ENCODE results near the gene SLC2A11.

Gene SLC2A11

DNA sequence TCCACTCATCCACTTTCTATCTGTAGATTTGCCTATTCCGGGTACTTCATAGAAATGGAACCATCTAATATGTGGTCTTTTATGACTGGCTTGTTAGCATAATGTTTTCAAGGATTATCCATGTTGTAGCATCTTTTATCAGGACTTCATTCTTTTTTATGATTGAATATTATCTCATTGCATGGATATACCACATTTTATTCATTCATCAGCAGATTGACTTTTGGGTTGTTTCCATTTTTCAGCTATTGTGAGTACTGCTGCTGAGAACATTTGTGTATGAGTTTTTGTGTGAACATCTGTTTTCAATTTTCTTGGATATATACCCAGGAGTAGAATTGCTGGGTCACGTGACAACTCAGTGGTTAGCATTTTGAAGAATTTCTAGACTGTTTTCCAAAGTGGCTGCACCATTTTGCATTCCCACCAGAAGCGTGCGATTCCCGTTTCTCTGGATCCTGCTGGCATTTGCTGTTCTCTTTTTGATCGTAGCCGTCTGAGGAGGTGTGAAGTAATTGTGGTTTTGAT is 27.8 kb upstream of the SLC2A11 start:
- TF ChIP-seq, protein P1, sequence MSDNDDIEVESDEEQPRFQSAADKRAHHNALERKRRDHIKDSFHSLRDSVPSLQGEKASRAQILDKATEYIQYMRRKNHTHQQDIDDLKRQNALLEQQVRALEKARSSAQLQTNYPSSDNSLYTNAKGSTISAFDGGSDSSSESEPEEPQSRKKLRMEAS (IDR thresholded peaks at IDR 0.05) = no peak
- TF ChIP-seq EP300 (IDR thresholded peaks at IDR 0.05; ENCODE audit: borderline replicate concordance) = no peak
- TF ChIP-seq TAF1 (IDR thresholded peaks at IDR 0.05; ENCODE audit: low read depth) = no peak
- no peak for TF ChIP-seq EGR1 (IDR thresholded peaks at IDR 0.05)
- no peak for TF ChIP-seq CEBPB (IDR thresholded peaks at IDR 0.05)
- no peak for TF ChIP-seq CREB1 (IDR thresholded peaks at IDR 0.05; ENCODE audit: low read depth)
- TF ChIP-seq, protein P2, sequence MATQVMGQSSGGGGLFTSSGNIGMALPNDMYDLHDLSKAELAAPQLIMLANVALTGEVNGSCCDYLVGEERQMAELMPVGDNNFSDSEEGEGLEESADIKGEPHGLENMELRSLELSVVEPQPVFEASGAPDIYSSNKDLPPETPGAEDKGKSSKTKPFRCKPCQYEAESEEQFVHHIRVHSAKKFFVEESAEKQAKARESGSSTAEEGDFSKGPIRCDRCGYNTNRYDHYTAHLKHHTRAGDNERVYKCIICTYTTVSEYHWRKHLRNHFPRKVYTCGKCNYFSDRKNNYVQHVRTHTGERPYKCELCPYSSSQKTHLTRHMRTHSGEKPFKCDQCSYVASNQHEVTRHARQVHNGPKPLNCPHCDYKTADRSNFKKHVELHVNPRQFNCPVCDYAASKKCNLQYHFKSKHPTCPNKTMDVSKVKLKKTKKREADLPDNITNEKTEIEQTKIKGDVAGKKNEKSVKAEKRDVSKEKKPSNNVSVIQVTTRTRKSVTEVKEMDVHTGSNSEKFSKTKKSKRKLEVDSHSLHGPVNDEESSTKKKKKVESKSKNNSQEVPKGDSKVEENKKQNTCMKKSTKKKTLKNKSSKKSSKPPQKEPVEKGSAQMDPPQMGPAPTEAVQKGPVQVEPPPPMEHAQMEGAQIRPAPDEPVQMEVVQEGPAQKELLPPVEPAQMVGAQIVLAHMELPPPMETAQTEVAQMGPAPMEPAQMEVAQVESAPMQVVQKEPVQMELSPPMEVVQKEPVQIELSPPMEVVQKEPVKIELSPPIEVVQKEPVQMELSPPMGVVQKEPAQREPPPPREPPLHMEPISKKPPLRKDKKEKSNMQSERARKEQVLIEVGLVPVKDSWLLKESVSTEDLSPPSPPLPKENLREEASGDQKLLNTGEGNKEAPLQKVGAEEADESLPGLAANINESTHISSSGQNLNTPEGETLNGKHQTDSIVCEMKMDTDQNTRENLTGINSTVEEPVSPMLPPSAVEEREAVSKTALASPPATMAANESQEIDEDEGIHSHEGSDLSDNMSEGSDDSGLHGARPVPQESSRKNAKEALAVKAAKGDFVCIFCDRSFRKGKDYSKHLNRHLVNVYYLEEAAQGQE (IDR thresholded peaks at IDR 0.05; ENCODE audit: low read depth) = no peak
- TF ChIP-seq, protein P3, sequence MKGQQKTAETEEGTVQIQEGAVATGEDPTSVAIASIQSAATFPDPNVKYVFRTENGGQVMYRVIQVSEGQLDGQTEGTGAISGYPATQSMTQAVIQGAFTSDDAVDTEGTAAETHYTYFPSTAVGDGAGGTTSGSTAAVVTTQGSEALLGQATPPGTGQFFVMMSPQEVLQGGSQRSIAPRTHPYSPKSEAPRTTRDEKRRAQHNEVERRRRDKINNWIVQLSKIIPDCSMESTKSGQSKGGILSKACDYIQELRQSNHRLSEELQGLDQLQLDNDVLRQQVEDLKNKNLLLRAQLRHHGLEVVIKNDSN (IDR thresholded peaks at IDR 0.05) = no peak
- TF ChIP-seq TCF12 (IDR thresholded peaks at IDR 0.05; ENCODE audit: low read depth) = no peak
- no peak for TF ChIP-seq TEAD4 (IDR thresholded peaks at IDR 0.05)

DNA sequence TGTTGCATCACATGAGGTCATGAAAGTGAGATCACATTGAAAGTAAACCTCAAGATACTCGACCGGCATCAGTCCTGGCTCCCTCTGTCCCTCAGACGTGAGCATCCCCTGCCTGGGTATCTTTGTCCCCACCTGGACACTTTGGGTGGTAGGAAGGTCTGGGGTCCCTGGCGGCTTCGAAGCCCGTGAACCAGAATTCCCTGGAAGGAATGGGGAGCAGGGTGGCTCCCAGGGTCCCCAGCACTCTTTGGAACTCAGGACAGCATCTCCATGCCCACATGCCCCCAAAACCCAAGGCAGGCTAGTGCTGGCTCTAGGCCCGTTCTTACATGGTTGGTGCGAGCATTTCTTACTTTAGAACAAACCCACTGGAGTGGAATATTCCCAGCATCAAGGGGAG is 26.4 kb upstream of the SLC2A11 start:
- no peak for TF ChIP-seq CREB1 (IDR thresholded peaks at IDR 0.05; ENCODE audit: low read depth)

DNA sequence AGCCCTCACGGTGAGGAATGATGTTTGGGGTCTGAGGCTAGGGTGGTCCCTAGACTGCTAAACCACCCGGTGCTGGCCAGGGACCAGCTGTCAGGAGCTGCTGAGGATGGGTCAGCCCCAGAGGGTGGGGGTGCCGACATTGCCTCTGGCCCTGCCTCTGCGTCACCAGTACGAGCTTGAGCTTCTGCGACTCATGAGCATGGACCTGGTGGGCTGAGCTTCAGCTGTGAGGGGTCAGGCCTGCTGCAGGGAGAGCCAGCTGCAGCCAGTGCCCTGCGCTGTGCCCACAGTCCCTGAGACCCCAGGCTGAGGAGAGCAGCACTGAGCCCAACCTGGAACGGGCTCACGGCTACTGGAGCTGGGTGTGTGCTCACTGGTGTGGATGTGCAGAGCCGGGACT is 25.9 kb upstream of the SLC2A11 start:
- TF ChIP-seq EGR1 (IDR thresholded peaks at IDR 0.05) = no peak

DNA sequence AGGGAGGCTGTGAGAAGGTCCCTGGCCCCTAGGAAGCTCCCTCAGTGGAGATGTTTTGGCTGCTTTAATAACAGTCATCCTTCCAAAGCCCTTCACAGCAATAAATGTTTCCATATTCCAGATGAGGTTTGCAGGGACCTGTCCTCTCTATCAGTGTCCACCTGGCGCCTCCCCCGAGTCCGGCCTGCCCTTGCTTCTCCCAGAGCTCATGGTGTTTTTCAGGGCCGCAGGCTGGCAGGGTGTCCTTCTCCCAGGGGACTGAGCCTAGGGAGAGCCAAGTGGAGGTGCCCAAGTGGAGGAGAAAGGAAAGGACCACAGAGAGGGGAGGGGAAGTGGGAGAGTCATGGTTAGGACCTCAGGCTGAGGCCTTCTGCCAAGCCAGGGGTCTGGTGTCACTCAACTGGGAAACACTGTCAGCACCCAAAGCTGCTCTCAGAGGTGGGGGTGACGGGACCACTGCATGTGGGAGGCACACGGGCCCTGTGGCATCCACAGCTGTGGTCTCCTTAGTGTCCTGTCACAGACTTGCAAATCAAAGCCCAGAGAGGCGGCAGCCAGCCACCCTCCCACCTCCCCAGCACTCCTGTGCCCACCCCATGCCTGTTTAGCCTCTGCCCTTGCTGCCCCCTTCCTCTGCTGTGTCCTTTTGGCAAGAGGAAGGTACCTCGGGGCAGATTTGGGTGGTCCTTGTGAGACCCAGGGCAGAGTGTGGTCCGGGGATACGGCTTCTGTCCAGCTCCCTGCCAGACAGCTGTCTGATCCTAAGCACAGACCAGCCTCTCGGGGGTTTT is 25.3 kb upstream of the SLC2A11 start:
- no peak for TF ChIP-seq NFIC (IDR thresholded peaks at IDR 0.05)
- TF ChIP-seq, protein P1 (IDR thresholded peaks at IDR 0.05) = no peak
- TF ChIP-seq TEAD4 (IDR thresholded peaks at IDR 0.05) = no peak
- TF ChIP-seq CREB1 (IDR thresholded peaks at IDR 0.05; ENCODE audit: low read depth) = no peak
- TF ChIP-seq CEBPB (IDR thresholded peaks at IDR 0.05) = no peak
- TF ChIP-seq RAD21 (IDR thresholded peaks at IDR 0.05; ENCODE audit: low read depth) = no peak
- TF ChIP-seq EGR1 (IDR thresholded peaks at IDR 0.05) = no peak
- TF ChIP-seq TCF12 (IDR thresholded peaks at IDR 0.05; ENCODE audit: low read depth) = no peak
- TF ChIP-seq EP300 (IDR thresholded peaks at IDR 0.05; ENCODE audit: borderline replicate concordance) = no peak
- TF ChIP-seq ZBTB7A (IDR thresholded peaks at IDR 0.05; ENCODE audit: low read depth) = no peak
- TF ChIP-seq, protein P2 (IDR thresholded peaks at IDR 0.05; ENCODE audit: low read depth) = no peak
- TF ChIP-seq, protein P3 (IDR thresholded peaks at IDR 0.05) = no peak
- no peak for TF ChIP-seq FOXM1 (IDR thresholded peaks at IDR 0.05; ENCODE audit: borderline replicate concordance, low read depth)
- no peak for TF ChIP-seq TAF1 (IDR thresholded peaks at IDR 0.05; ENCODE audit: low read depth)
- TF ChIP-seq YY1 (IDR thresholded peaks at IDR 0.05; ENCODE audit: low read depth) = no peak

DNA sequence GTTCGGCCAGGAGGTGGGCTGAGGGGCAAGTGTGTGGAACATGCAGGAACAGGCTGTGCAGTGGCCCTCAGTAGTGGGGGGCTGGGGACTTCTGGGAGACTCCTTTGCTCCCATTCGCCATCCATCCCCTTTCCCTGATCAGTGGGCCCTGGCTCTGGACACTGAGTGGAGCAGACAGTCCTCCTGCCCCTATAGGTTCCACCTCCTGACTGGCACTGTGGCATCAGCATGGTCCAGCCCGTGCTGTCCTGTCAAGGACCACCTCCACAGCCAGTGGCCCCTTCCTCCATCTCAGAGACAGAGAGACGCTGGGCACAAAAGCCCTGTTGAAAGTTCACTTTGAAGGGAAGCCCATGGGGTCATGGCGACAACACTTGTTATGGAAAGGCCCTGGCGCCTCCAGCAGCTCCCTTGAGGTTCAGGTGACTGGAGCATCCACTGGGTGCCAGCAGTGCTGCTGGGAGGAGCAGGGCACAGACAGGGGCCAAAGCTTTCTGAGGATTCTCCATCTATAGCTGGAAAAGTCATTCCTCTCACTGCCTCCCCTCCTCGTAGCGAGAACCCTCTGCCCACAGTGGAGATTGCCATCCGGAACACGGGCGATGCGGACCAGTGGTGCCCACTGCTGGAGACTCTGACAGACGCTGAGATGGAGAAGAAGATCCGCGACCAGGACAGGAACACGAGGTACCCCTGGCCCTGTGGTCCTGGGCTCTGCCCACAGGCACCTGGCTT is 24.5 kb upstream of the SLC2A11 start:
- no peak for TF ChIP-seq CEBPB (IDR thresholded peaks at IDR 0.05)
- TF ChIP-seq CREB1 (IDR thresholded peaks at IDR 0.05; ENCODE audit: low read depth) = no peak
- TF ChIP-seq, protein P1 (IDR thresholded peaks at IDR 0.05) = no peak
- TF ChIP-seq RAD21 (IDR thresholded peaks at IDR 0.05; ENCODE audit: low read depth) = no peak
- TF ChIP-seq TAF1 (IDR thresholded peaks at IDR 0.05; ENCODE audit: low read depth) = no peak
- TF ChIP-seq NFIC (IDR thresholded peaks at IDR 0.05) = no peak
- TF ChIP-seq EP300 (IDR thresholded peaks at IDR 0.05; ENCODE audit: borderline replicate concordance) = no peak
- no peak for TF ChIP-seq EGR1 (IDR thresholded peaks at IDR 0.05)
- no peak for TF ChIP-seq YY1 (IDR thresholded peaks at IDR 0.05; ENCODE audit: low read depth)
- TF ChIP-seq, protein P3 (IDR thresholded peaks at IDR 0.05) = no peak
- TF ChIP-seq TEAD4 (IDR thresholded peaks at IDR 0.05) = no peak
- TF ChIP-seq FOXM1 (IDR thresholded peaks at IDR 0.05; ENCODE audit: borderline replicate concordance, low read depth) = no peak
- no peak for TF ChIP-seq ZBTB7A (IDR thresholded peaks at IDR 0.05; ENCODE audit: low read depth)
- no peak for TF ChIP-seq TCF12 (IDR thresholded peaks at IDR 0.05; ENCODE audit: low read depth)
- TF ChIP-seq, protein P2 (IDR thresholded peaks at IDR 0.05; ENCODE audit: low read depth) = no peak

All from Ishikawa (cell line).